Measurements from ENCODE around the gene C10orf67.

GRCh38 chr10:23281044-23281433 lies 63.6 kb downstream of the C10orf67 start:
- no peak for TF ChIP-seq POLR2A (IDR thresholded peaks at IDR 0.05)
- no peak for TF ChIP-seq CTCF (IDR thresholded peaks at IDR 0.05)
